MCF 10A (cell line): ENCODE measurements around the gene AGBL4. TPM values are rescaled to one million over a fixed set of nuclear protein-coding genes. Genes with fewer than 3 reads are reported as not detected.

Experiments
- BruUV-seq: library from RNA; stranded (reverse); fragments of 400-500 nt; replicated peaks from 2 replicates; lab custom pipeline; 2021; lab: Mats Ljungman, UMichigan
- CTCF ChIA-PET: fragments of 300-600 bp; sonication (Branson Sonifier 250); formaldehyde crosslinking; extraction: SDS; loops from one replicate; lab custom pipeline; 2021; ENCODE audit warnings: antibody characterized with exemption, inconsistent platforms; lab: Yijun Ruan, JAX
- POLR2A ChIA-PET: fragments of 300-600, 350-650 bp; sonication (Branson Sonifier 250); formaldehyde crosslinking; extraction: SDS; loops from one replicate; lab custom pipeline; 2020; ENCODE audit warnings: antibody characterized with exemption, inconsistent platforms; lab: Yijun Ruan, JAX
- DNase-seq: peaks from one replicate; pipeline ENCODE4 v3.0.0-alpha.2; 2018; ENCODE audit not compliant: unreplicated experiment
- H3K27ac Mint-ChIP-seq: one replicate; pipeline ENCODE4 v1.8.0; 2022; ENCODE audit warnings: mild to moderate bottlenecking, low read depth, mixed read lengths; ENCODE audit not compliant: unreplicated experiment
- H3K27me3 Mint-ChIP-seq: one replicate; pipeline ENCODE4 v1.8.0; 2022; ENCODE audit warnings: mixed read lengths; ENCODE audit not compliant: insufficient read depth, unreplicated experiment
- H3K36me3 Mint-ChIP-seq: one replicate; pipeline ENCODE4 v1.8.0; 2022; ENCODE audit warnings: mild to moderate bottlenecking, moderate library complexity, mixed read lengths; ENCODE audit not compliant: insufficient read depth, unreplicated experiment
- H3K4me1 Mint-ChIP-seq: one replicate; pipeline ENCODE4 v1.8.0; 2022; ENCODE audit warnings: mixed read lengths; ENCODE audit not compliant: insufficient read depth, unreplicated experiment
- H3K4me3 Mint-ChIP-seq: one replicate; pipeline ENCODE4 v1.8.0; 2022; ENCODE audit warnings: mild to moderate bottlenecking, moderate library complexity, mixed read lengths; ENCODE audit not compliant: unreplicated experiment
- H3K9me3 Mint-ChIP-seq: one replicate; pipeline ENCODE4 v1.8.0; 2022; ENCODE audit warnings: mixed read lengths; ENCODE audit not compliant: unreplicated experiment
- intact Hi-C: fragments of 100-400 bp; cut with micrococcal nuclease; formaldehyde crosslinking; loops from 2 replicates; pipeline ENCODE4 v1.14.1; 2022
- total RNA-seq: library from RNA; stranded (reverse); gene quantifications from 2 replicates; pipeline ENCODE4 v1.2.3, GENCODE V29; 2022
- TF ChIP-seq, protein P1 (sequence below): fragments of 200-600 bp; IDR thresholded peaks from one replicate; pipeline ENCODE4 v1.8.0; 2022; ENCODE audit warnings: antibody characterized with exemption, mild to moderate bottlenecking; ENCODE audit not compliant: unreplicated experiment

Gene AGBL4
- total RNA-seq, 1 experiment from 2014 or later: not detected

GRCh38 chr1:48767975-48768510 lies 1255.7 kb downstream of the AGBL4 start:
- TF ChIP-seq, protein P1, sequence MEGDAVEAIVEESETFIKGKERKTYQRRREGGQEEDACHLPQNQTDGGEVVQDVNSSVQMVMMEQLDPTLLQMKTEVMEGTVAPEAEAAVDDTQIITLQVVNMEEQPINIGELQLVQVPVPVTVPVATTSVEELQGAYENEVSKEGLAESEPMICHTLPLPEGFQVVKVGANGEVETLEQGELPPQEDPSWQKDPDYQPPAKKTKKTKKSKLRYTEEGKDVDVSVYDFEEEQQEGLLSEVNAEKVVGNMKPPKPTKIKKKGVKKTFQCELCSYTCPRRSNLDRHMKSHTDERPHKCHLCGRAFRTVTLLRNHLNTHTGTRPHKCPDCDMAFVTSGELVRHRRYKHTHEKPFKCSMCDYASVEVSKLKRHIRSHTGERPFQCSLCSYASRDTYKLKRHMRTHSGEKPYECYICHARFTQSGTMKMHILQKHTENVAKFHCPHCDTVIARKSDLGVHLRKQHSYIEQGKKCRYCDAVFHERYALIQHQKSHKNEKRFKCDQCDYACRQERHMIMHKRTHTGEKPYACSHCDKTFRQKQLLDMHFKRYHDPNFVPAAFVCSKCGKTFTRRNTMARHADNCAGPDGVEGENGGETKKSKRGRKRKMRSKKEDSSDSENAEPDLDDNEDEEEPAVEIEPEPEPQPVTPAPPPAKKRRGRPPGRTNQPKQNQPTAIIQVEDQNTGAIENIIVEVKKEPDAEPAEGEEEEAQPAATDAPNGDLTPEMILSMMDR: no peak
- H3K4me3 Mint-ChIP-seq: no peak overlapping the region
- no peak for DNase-seq
- peaks cover 14% of the 10 kb centered on the region for H3K27me3 Mint-ChIP-seq
- ChIA-PET POLR2A (no interaction called here), CTCF (interaction anchor here (0.6 to 0.9 kb wide), 2 partner anchors 195 to 944 kb away, joined by 3 to 4 read pairs; no protein-coding TSS in a partner anchor)
- no TSS peak for BruUV-seq
- no peak overlapping the region for H3K27ac Mint-ChIP-seq
- H3K36me3 Mint-ChIP-seq: peaks cover 5% of the 10 kb centered on the region
- H3K4me1 Mint-ChIP-seq: no peaks in the 10 kb centered on the region
- intact Hi-C loops: no loop called here
- no peaks in the 10 kb centered on the region for H3K9me3 Mint-ChIP-seq

DNA sequence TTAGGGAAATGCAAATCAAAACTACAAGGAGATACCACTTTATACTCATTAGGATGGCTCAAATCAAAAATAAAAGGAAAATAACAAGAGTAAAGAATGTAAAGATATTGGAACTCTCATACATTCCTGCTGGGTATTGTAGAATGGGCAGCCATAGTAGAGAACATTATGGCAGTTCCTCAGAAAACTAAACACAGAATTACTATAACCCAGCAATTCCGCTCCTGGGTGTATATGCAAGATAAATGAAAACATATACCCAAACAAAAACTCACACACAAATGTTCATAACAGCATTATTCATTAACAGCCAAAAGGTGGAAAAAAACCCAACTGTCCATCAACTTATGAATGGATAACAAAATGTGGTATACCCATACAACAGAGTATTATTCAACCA lies 1258.4 kb downstream of the AGBL4 start:
- intact Hi-C loops: no loop called here
- H3K4me3 Mint-ChIP-seq: no peak overlapping the region
- H3K4me1 Mint-ChIP-seq: no peaks in the 10 kb centered on the region
- BruUV-seq: no TSS peak
- ChIA-PET CTCF (no interaction called here), POLR2A (no interaction called here)
- TF ChIP-seq, protein P1: no peak
- peaks cover 6% of the 10 kb centered on the region for H3K27me3 Mint-ChIP-seq
- no peaks in the 10 kb centered on the region for H3K9me3 Mint-ChIP-seq
- H3K27ac Mint-ChIP-seq: no peak overlapping the region
- DNase-seq: no peak
- H3K36me3 Mint-ChIP-seq: no peaks in the 10 kb centered on the region

GRCh38 chr1:48761986-48762385 lies 1261.8 kb downstream of the AGBL4 start:
- BruUV-seq: no TSS peak
- no peaks in the 10 kb centered on the region for H3K9me3 Mint-ChIP-seq
- ChIA-PET POLR2A (no interaction called here), CTCF (interaction anchor here (0.6 kb wide), 1 partner anchor 109 kb away, joined by 4 read pairs; no protein-coding TSS in a partner anchor)
- no peaks in the 10 kb centered on the region for H3K36me3 Mint-ChIP-seq
- TF ChIP-seq, protein P1: no peak
- no peak overlapping the region for H3K27ac Mint-ChIP-seq
- H3K27me3 Mint-ChIP-seq: no peaks in the 10 kb centered on the region
- H3K4me3 Mint-ChIP-seq: no peak overlapping the region
- intact Hi-C loops: no loop called here
- H3K4me1 Mint-ChIP-seq: no peaks in the 10 kb centered on the region
- DNase-seq: no peak

DNA sequence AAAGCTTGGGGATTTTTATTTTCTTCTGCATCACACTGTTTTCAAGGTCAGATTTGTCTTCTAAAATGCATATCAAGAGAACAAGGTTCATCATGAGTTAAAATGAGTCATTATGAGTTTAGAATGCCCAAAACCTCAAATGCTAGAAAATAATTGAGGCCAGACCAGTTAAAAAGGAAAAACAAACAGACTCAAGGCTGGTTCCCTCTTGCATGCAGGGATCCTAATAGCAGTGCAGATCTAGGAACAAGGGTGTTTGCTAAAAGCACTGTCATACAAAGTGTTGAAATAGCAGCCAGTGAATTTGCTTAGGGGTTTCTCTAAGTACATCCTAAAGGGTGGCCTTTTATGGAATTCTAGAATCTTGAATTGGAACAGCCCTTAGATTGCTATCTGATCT lies 1262.3 kb downstream of the AGBL4 start:
- BruUV-seq: no TSS peak
- ChIA-PET CTCF (interaction anchor here (0.6 to 1.3 kb wide), 3 partner anchors 64 to 525 kb away, joined by 3 to 4 read pairs (median 3); no protein-coding TSS in a partner anchor), POLR2A (no interaction called here)
- Mint-ChIP-seq H3K36me3 (no peaks in the 10 kb centered on the region), H3K4me3 (no peak overlapping the region), H3K9me3 (no peaks in the 10 kb centered on the region), H3K4me1 (no peaks in the 10 kb centered on the region), H3K27me3 (no peaks in the 10 kb centered on the region), H3K27ac (no peak overlapping the region)
- intact Hi-C loops: no loop called here
- no peak for DNase-seq
- TF ChIP-seq, protein P1: no peak
